Thyroid gland (tissue), 4 donors: ENCODE data around the gene PDAP1. TPM values are rescaled to one million over a fixed set of nuclear protein-coding genes. Genes with fewer than 3 reads are reported as not detected.

Source experiments
- DNase-seq, 2 donors: peaks; one replicate each; pipeline ENCODE4 v3.0.0-alpha.2; 2019
- H3K27ac ChIP-seq, 3 donors: fragments of 200-600 bp; sonication (generic); 1 replicate in 2 of 3; 2 replicates in 1 of 3; pipeline ENCODE4 v1.5.1; 2016 to 2019; ENCODE audit warnings: mild to moderate bottlenecking in 1 of 3, moderate library complexity in 1 of 3
- H3K27me3 ChIP-seq: fragments of 200-600 bp; sonication (generic); one replicate; pipeline ENCODE4 v1.5.1; 2019
- H3K36me3 ChIP-seq, 2 donors: fragments of 200-600 bp; sonication (generic); one replicate each; pipeline ENCODE4 v1.5.1; 2016 to 2019
- H3K4me1 ChIP-seq, 2 donors: fragments of 200-600 bp; sonication (generic); one replicate each; pipeline ENCODE4 v1.5.1; 2017 to 2019
- H3K4me3 ChIP-seq, 3 donors: fragments of 200-600 bp; sonication (generic); replicated peaks in 1 of 3; 1 replicate in 2 of 3; 2 replicates in 1 of 3; pipeline ENCODE4 v1.5.1; 2016; ENCODE audit warnings: mild to moderate bottlenecking in 1 of 3
- H3K9me3 ChIP-seq: fragments of 200-600 bp; sonication (generic); one replicate; pipeline ENCODE4 v1.5.1; 2017
- CTCF ChIP-seq, 6 experiments: fragments of 200-600 bp in 3 of 6; fragments of 450-650 bp in 3 of 6; sonication (generic) in 3 of 6; IDR thresholded peaks; one replicate each; pipeline ENCODE4 v1.5.1; 2016 to 2019; ENCODE audit warnings: antibody characterized with exemption in 6 of 6, mild to moderate bottlenecking in 2 of 6, inconsistent platforms in 1 of 6, moderate library complexity in 1 of 6
- POLR2A ChIP-seq, 2 donors: fragments of 450-650 bp; IDR thresholded peaks; one replicate each; pipeline ENCODE4 v1.6.1; 2017; ENCODE audit warnings: antibody characterized with exemption in 2 of 2, mild to moderate bottlenecking in 2 of 2, moderate library complexity in 1 of 2
- WGBS, 2 donors: methylation state at CpG; one replicate each; pipeline ENCODE4 v1.1.5; 2017; 5-methylcytosine and 5-hydroxymethylcytosine counted together
- intact Hi-C: fragments of 100-400 bp; cut with DNase I; formaldehyde crosslinking; loops from one replicate; pipeline ENCODE4 v1.15.1; 2023
- total RNA-seq, 4 donors: library from RNA; depleted of rRNA; stranded (reverse); fragments of >200 nt; gene quantifications; one replicate each; pipeline ENCODE4 v1.2.3, GENCODE V29; 2016

Gene PDAP1
- total RNA-seq, 4 donors from 2014 or later: 73.9 to 112 (median 93.2) TPM

- no peak for DNase-seq
- no peaks in the 10 kb centered on the region for H3K27me3 ChIP-seq
- no peaks in the 10 kb centered on the region for H3K9me3 ChIP-seq
- no peak overlapping the region for H3K4me3 ChIP-seq
- intact Hi-C loops: loop anchor here (10.0 kb wide), 2 partner anchors 79 to 359 kb away; partner anchors contain the start of gene ARPC1A
- WGBS, 2 donors: 94 to 95% methylated on average over 4 to 5 of the region's 5 CpGs
- H3K27ac ChIP-seq: no peak overlapping the region
- H3K4me1 ChIP-seq: peaks cover 15 to 28% of the 10 kb centered on the region in 2 donors
- peaks cover 24 to 42% of the 10 kb centered on the region in 2 donors for H3K36me3 ChIP-seq
- no peak for TF ChIP-seq CTCF (IDR thresholded peaks at IDR 0.05)
- TF ChIP-seq POLR2A (IDR thresholded peaks at IDR 0.05): no peak
Measured at GRCh38 chr7:99403764-99404163, 4.6 kb downstream of the PDAP1 start.

GRCh38 chr7:99402854-99403253 is 5.5 kb downstream of the PDAP1 start:
- Histone ChIP-seq H3K27ac (no peak overlapping the region), H3K27me3 (no peaks in the 10 kb centered on the region), H3K9me3 (no peaks in the 10 kb centered on the region), H3K4me1 (peaks cover 15 to 28% of the 10 kb centered on the region in 2 donors), H3K36me3 (peaks cover 32 to 44% of the 10 kb centered on the region in 2 donors), H3K4me3 (no peak overlapping the region)
- TF ChIP-seq POLR2A (IDR thresholded peaks at IDR 0.05) (no peak), CTCF (IDR thresholded peaks at IDR 0.05) (no peak)
- DNase-seq: no peak
- 94 to 97% methylated on average over 3 of the region's 3 CpGs for WGBS, 2 donors
- intact Hi-C loops: loop anchor here (10.0 kb wide), 2 partner anchors 78 to 358 kb away; partner anchors contain the start of gene ARPC1A

- no peak overlapping the region for H3K27ac ChIP-seq
- H3K27me3 ChIP-seq: no peaks in the 10 kb centered on the region
- intact Hi-C loops: no loop called here
Measured at GRCh38 chr7:99399597-99399996, 8.8 kb downstream of the PDAP1 start.

DNA sequence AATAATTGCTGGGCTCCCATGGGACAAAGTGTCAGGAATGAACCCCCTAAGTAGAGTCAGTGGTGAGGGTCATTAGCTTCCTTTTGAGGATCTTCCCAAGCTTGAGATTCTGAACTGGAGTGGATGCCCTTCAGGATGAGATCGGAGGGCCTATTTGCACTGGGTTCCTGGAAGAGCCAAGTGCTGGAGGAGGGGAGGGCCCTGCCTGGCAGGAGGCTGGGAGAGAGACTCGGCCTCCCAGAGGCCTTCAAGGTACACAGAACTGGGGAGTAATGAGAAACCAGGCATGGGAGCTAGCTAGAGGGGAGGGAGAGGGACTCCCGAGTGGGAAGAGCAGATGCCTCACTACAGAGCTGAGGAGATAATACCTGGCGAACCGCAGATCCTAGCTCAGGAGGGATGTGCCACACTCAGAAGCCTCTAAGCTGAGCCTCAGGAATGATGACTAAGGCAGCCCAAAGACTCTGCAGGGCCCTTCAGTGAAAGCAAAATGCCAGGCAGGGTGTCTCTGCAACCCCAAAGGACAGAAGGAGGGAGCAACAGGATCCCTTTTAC is 9.4 kb downstream of the PDAP1 start:
- WGBS, 2 donors: 71 to 84% methylated on average over 5 of the region's 5 CpGs
- no peak for DNase-seq
- Histone ChIP-seq H3K4me3 (no peak overlapping the region), H3K36me3 (peaks cover 57 to 61% of the 10 kb centered on the region in 2 donors), H3K27me3 (no peaks in the 10 kb centered on the region), H3K27ac (no peak overlapping the region), H3K9me3 (no peaks in the 10 kb centered on the region), H3K4me1 (peaks cover 0 to 7% of the 10 kb centered on the region in 2 donors)
- intact Hi-C loops: no loop called here
- TF ChIP-seq CTCF (IDR thresholded peaks at IDR 0.05) (no peak), POLR2A (IDR thresholded peaks at IDR 0.05) (no peak)

More at GRCh38 chr7:99399597-99399996, 8.8 kb downstream of the PDAP1 start:
- H3K9me3 ChIP-seq: no peaks in the 10 kb centered on the region
- TF ChIP-seq CTCF (IDR thresholded peaks at IDR 0.05): no peak
- TF ChIP-seq POLR2A (IDR thresholded peaks at IDR 0.05): no peak
- H3K4me3 ChIP-seq: no peak overlapping the region
- DNase-seq: peak; percentile 63 to 67
- H3K4me1 ChIP-seq: peaks cover 0 to 9% of the 10 kb centered on the region in 2 donors
- WGBS, 2 donors: 55 to 62% methylated on average over 6 of the region's 6 CpGs
- peaks cover 61 to 62% of the 10 kb centered on the region in 2 donors for H3K36me3 ChIP-seq

GRCh38 chr7:99397297-99397983 is 11.0 kb downstream of the PDAP1 start:
- no peak for TF ChIP-seq CTCF (IDR thresholded peaks at IDR 0.05)
- no peak for TF ChIP-seq POLR2A (IDR thresholded peaks at IDR 0.05)
- DNase-seq: no peak
- intact Hi-C loops: no loop called here
- no peaks in the 10 kb centered on the region for H3K27me3 ChIP-seq
- H3K36me3 ChIP-seq: peaks cover 52 to 53% of the 10 kb centered on the region in 2 donors
- no peaks in the 10 kb centered on the region for H3K9me3 ChIP-seq
- H3K4me3 ChIP-seq: no peak overlapping the region
- H3K27ac ChIP-seq: no peak overlapping the region
- 81 to 95% methylated on average over 17 to 18 of the region's 18 CpGs for WGBS, 2 donors
- peaks cover 3 to 16% of the 10 kb centered on the region in 2 donors for H3K4me1 ChIP-seq
